ENCODE measurements around the gene MUC5B. TPM values are rescaled to one million over a fixed set of nuclear protein-coding genes. Genes with fewer than 3 reads are reported as not detected.
"Not testable (repeated sequence)": the region's sequence is repeated elsewhere in the genome, so short reads cannot be mapped to it uniquely, and the experiment has no call there.

MUC5B gene, protein sequence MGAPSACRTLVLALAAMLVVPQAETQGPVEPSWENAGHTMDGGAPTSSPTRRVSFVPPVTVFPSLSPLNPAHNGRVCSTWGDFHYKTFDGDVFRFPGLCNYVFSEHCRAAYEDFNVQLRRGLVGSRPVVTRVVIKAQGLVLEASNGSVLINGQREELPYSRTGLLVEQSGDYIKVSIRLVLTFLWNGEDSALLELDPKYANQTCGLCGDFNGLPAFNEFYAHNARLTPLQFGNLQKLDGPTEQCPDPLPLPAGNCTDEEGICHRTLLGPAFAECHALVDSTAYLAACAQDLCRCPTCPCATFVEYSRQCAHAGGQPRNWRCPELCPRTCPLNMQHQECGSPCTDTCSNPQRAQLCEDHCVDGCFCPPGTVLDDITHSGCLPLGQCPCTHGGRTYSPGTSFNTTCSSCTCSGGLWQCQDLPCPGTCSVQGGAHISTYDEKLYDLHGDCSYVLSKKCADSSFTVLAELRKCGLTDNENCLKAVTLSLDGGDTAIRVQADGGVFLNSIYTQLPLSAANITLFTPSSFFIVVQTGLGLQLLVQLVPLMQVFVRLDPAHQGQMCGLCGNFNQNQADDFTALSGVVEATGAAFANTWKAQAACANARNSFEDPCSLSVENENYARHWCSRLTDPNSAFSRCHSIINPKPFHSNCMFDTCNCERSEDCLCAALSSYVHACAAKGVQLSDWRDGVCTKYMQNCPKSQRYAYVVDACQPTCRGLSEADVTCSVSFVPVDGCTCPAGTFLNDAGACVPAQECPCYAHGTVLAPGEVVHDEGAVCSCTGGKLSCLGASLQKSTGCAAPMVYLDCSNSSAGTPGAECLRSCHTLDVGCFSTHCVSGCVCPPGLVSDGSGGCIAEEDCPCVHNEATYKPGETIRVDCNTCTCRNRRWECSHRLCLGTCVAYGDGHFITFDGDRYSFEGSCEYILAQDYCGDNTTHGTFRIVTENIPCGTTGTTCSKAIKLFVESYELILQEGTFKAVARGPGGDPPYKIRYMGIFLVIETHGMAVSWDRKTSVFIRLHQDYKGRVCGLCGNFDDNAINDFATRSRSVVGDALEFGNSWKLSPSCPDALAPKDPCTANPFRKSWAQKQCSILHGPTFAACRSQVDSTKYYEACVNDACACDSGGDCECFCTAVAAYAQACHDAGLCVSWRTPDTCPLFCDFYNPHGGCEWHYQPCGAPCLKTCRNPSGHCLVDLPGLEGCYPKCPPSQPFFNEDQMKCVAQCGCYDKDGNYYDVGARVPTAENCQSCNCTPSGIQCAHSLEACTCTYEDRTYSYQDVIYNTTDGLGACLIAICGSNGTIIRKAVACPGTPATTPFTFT (N-terminal part only)
- total RNA-seq: not detected in 2 replicates

DNA sequence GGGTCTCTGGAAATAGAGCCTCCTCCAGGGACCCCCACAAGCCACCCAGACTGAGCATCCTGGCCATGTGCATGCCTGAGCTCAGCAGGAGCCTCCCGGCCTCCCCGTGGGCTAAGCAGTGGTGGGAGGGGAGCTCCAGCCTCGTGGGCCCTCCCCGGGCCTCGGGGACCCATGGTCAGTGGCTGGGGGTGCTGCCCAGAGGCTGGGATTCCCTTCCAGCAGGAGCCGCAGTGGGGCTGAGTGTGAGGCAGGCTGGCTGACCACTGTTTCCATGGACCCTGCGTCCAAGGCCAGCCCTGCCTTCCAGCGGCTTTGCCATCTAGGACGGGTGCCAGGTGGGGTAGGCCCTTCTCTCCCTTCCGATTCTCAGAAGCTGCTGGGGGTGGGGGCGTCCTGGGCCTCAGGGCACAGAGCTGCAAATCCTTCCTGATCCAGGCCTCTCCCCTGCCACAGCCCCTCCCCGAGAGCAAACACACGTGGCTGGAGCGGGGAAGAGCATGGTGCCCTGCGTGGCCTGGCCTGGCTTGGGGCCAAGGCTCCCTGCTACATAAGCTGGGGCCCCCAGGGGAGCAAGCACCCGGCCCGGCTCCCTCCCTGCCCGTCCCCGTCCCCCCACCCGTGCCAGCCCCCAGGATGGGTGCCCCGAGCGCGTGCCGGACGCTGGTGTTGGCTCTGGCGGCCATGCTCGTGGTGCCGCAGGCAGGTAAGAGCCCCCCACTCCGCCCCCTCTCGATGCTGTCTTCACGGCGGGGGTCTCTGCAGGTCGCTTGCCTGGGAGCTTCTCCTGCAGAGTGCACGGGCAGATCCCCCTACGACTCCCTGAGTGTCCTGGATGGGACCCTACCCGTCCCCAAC is at the start of gene MUC5B:
MUC5B (plus strand) TSS at position 576 of the 855 bp plus-strand sequence; CDS start at position 634, 58 bp downstream.
- intact Hi-C loops (cut with micrococcal nuclease): no loop called here

DNA sequence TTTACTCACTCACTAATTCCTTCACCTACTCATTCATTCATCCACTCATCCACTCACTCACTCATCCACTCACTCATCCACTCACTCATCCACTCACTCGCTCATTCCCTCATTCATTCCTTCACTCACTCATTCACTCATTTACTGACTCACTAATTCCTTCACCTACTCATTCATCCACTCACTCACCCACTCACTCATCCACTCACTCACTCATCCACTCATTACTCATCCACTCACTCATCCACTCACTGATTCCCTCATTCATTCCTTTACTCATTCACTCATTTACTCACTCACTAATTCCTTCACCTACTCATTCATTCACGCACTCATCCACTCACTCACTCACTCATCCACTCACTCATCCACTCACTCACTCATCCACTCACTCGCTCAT is 49.5 kb upstream of the MUC5B start:
- intact Hi-C loops (cut with micrococcal nuclease): not testable (repeated sequence)

DNA sequence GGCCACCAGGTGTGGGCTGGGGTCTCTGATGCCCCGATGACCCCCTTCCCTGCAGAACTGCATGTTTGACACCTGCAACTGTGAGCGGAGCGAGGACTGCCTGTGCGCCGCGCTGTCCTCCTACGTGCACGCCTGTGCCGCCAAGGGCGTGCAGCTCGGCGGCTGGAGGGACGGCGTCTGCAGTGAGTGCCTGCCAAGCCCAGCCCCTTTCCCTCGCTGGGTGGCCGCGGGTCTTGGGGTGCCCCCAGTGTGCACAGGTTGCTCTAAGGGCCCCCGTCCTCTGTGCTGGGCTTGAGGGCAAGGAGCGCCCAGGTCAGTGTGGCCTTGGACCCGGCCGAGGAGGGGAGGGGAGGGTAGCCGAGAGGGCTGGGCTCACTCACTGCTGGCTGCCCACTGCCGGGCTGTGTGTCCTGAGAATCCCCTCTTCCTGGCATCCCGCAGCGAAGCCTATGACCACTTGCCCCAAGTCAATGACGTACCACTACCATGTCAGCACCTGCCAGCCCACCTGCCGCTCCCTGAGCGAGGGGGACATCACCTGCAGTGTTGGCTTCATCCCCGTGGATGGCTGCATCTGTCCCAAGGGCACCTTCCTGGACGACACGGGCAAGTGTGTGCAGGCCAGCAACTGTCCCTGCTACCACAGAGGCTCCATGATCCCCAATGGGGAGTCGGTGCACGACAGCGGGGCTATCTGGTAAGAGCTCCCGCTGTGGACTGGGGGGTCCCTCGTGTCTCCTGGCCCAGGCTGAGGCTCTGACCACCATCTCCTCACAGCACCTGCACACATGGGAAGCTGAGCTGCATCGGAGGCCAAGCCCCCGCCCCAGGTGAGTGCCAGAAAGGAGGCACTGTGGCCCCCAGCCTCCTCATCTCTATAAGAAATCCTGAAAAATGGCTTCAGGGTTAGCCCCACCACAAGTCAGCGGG is 48.2 kb upstream of the MUC5B start:
- intact Hi-C loops (cut with micrococcal nuclease): no loop called here

DNA sequence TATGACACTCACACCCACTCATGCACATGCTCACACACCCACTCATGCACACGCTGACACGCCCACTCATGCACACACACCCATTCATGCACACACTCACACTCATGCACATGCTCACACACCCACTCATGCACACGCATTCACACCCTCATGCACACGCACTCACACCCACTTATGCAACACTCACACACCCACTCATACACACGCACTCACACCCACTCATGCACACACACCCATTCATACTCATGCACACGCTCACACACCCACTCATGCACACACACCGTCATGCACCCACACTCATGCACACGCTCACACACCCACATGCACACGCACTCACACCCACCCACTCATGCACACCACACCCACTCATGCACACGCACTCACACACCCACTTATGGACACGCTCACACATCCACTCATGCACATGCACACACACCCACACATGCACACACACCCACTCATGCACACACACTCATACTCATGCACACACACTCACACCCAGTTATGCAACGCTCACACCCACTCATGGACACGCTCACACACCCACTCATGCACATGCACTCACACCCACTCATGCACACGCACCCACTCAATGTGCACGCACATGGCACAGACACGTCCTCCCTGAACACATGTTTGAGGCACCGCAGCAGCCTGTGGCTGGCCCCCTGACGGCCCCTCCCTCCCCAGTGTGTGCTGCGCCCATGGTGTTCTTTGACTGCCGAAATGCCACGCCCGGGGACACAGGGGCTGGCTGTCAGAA is 47.2 kb upstream of the MUC5B start:
- intact Hi-C loops (cut with micrococcal nuclease): no loop called here

DNA sequence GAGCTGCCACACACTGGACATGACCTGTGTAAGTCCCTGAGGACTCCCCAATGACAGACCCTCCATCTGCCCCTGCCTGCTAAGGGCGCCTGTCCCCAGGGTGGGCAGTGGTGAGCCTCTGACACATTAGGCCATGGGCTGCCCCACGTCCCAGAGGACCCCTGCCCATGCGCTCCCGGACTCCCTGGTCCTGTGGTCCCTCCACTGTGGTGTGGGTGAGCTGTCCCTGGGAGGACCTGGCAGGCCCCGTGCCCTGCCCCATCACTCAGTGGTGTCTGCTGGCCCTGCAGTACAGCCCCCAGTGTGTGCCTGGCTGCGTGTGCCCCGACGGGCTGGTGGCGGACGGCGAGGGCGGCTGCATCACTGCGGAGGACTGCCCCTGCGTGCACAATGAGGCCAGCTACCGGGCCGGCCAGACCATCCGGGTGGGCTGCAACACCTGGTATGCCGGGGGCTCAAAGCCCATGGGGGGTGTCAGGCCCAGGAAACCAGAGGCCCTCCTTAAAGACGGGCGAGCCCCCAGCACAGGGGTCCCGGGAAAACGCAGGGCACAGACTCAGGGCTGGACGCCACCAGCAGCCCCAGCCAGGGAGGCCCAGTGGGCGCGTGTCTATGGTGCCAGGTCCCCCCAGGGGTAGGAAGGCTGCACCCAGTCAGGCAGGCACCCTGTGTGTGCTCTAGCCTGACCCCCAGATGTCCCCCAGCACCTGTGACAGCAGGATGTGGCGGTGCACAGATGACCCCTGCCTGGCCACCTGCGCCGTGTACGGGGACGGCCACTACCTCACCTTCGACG is 46.4 kb upstream of the MUC5B start:
- intact Hi-C loops (cut with micrococcal nuclease): no loop called here

DNA sequence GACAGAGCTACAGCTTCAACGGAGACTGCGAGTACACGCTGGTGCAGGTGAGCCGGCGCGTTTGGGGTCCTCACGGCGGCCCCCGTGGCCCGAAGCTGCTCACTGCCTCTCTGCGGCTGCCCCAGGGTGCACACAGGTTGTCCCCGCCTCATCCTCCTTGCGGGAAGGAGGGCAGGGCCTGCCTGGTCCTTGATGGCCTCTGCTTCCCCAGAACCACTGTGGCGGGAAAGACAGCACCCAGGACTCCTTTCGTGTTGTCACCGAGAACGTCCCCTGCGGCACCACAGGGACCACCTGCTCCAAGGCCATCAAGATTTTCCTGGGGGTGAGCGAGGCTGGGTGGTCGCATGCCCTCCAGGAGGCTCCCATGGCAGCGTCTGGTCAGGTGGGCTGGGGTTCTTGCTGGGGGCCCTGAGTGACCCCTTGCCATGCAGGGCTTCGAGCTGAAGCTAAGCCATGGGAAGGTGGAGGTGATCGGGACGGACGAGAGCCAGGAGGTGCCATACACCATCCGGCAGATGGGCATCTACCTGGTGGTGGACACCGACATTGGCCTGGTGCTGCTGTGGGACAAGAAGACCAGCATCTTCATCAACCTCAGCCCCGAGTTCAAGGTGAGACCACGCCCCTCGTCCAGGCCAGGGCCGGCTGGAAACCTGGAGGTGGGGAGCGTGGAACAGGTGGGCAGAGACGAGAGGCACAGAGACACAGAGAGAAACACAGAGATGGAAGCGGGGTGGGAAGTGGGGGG is 45.7 kb upstream of the MUC5B start:
- intact Hi-C loops (cut with micrococcal nuclease): no loop called here

DNA sequence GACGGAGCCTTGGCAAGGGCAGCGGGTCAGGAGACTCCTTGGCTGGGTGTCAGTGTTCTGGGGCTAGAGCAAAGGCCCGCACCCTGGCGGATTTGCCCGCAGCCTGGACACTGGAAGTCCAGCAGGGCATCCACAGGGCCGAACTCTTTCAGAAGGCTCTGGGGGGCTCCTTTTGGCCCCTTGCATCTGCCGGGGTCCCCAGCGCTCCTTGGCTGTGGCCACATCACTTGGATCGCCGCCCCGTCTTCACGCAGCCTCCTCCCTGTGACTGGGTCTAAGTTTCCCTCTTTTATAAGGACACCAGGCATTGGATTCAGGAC is 45.1 kb upstream of the MUC5B start:
- intact Hi-C loops (cut with micrococcal nuclease): no loop called here

DNA sequence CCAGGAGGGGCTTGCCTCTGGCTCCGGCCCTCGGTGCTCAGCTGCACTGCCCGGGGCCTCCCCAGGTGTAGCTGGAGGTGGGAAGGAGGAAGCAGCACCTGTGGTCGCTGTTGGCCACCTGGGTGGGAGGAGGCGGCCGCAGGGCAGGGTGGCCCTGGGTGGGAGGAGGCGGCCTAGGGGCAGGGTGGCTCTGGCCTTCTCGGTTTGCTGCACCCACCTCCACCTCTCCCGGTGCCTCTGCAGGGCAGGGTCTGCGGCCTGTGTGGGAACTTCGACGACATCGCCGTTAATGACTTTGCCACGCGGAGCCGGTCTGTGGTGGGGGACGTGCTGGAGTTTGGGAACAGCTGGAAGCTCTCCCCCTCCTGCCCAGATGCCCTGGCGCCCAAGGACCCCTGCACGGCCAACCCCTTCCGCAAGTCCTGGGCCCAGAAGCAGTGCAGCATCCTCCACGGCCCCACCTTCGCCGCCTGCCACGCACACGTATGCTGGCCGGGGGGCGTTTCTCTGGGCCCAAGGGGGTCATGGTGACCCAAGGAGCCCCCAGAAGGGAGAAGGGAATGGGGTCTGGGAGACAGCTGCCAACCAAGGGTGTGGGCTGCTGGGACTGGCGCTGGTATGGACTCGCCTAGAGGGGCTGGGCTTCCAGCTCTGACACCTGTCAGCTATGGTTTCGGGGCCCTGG is 44.5 kb upstream of the MUC5B start:
- intact Hi-C loops (cut with micrococcal nuclease): no loop called here

DNA sequence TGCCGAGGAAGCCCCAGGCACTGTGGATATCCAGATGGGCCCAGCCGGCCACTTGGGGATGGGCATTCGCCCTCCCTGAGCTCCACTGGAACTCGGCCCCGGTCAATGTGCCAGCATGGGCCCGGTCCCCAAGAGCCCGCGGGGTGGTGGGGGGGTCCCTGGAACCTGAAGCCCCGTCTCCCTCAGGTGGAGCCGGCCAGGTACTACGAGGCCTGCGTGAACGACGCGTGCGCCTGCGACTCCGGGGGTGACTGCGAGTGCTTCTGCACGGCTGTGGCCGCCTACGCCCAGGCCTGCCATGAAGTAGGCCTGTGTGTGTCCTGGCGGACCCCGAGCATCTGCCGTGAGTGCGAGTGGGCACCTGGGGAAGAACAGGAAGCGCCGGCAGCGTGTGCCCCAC is 44.0 kb upstream of the MUC5B start:
- intact Hi-C loops (cut with micrococcal nuclease): no loop called here

DNA sequence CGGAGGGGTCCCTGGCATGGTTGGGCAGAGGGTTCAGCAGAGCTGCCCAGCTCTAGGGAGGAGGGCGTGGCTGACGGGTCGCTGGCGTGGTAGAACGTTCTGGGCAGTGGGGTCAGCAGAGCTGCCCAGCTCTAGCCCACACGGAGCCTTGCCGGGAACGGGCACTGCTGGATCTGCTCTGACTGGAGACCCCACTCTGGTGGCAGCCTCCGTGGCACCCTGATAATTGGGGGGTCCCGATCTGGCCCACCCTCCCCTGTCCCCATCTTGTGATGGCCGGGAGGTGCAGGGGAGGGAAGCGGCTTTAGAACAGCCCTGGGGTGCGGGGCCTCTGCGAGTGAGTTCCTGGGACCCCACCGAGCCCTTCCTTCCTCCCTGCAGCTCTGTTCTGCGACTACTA is 43.2 kb upstream of the MUC5B start:
- intact Hi-C loops (cut with micrococcal nuclease): no loop called here

DNA sequence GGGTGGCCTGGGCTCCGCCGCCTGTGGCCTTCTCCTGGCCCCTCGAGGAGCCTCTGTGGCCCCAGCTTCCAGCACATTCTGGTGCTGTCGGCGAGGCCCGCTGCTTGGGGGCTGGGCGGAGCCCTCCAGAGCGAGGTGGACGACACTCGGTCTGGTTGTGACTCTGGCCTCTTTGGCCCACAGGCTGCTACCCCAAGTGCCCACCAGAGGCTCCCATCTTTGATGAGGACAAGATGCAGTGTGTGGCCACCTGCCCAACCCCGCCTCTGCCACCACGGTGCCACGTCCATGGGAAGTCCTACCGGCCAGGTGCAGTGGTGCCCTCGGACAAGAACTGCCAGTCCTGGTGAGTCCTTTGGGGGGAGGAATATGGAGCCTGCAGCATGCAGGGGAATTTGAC is 42.7 kb upstream of the MUC5B start:
- intact Hi-C loops (cut with micrococcal nuclease): no loop called here

DNA sequence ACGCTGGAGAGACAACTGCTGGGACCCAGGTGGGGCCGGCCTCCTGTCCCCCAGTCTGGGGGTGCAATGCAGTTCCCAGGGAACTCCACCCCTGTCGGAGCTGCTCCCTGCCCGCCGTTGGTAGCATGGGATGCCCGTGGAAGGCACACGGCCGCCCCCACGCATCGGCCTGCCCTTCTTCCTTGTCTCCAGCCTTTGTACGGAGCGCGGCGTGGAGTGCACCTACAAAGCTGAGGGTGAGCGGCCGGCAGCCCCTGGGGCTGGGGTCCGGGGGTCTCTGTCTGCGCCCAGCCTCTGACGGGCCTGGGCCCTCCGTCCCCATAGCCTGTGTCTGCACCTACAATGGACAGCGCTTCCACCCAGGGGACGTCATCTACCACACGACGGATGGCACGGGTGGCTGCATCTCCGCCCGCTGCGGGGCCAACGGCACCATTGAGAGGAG is 41.9 kb upstream of the MUC5B start:
- intact Hi-C loops (cut with micrococcal nuclease): no loop called here

DNA sequence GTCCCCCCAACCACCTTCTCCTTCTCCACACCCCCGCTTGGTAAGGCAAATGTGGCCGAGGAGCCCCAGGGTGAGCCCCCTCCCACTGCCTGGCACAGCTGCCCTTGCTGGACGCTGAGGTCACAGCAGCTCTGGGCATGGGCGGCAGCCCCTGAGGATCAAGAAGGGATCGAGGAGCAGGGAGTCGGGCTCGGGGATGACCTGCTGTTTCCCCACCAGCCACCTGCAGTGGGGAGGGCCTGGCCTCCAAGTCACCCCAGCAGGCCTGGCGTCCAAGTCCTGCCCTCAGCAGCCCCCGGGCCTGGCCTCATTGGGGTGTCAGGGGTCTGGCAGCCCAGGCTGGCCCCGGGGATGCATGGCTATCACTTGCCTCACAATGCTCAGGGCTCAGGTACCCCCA is 41.4 kb upstream of the MUC5B start:
- intact Hi-C loops (cut with micrococcal nuclease): no loop called here

DNA sequence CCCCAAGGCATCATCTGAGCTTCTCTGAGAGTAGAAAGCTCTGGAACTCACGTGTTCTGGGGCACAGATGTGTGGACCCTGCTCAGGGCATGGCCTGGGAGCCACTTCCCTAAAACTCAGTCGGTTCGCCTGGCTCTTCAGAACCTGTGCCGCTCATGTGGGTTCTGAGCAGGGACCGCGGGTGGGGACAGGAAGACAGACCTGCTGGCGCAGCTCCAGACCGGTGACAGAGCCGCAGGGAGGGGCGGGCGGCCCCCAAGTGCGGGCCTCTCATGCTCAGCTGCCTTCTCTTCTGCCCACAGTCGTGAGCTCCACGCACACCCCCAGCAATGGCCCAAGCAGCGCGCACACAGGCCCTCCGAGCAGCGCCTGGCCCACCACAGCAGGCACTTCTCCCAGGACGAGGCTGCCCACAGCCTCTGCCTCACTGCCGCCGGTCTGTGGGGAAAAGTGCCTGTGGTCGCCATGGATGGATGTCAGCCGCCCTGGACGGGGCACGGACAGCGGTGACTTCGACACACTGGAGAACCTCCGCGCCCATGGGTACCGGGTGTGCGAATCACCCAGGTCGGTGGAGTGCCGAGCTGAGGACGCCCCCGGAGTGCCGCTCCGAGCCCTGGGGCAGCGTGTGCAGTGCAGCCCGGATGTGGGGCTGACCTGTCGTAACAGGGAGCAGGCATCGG is 40.9 kb upstream of the MUC5B start:
- intact Hi-C loops (cut with micrococcal nuclease): no loop called here

DNA sequence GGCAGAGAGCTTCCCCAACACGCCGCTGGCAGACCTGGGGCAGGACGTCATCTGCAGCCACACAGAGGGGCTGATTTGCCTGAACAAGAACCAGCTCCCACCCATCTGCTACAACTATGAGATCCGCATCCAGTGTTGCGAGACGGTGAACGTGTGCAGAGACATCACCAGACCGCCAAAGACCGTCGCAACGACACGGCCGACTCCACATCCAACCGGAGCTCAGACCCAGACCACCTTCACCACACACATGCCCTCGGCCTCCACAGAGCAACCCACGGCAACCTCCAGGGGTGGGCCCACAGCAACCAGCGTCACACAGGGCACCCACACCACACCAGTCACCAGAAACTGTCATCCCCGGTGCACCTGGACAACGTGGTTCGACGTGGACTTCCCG is 38.7 kb upstream of the MUC5B start:
- intact Hi-C loops (cut with micrococcal nuclease): not testable (repeated sequence)

Data from T-helper 2 cell treated with Interferon-gamma antibody and Interleukin-4, amounts not matched to agents 100 ng/mL and 5 ng/mL, for 36 hours (primary cell).